GM19397 (cell line): Measurements from ENCODE around the gene PKIB.

Experiments
- ATAC-seq: cut with Tn5 transposase; IDR thresholded peaks from one replicate; pipeline ENCODE4 v1.9.1; 2021; ENCODE audit warnings: mild to moderate bottlenecking, moderate library complexity; ENCODE audit not compliant: unreplicated experiment

PKIB gene

GRCh38 chr6:122702841-122703240 lies 92.6 kb downstream of the PKIB start:
- ATAC-seq = no peak

DNA sequence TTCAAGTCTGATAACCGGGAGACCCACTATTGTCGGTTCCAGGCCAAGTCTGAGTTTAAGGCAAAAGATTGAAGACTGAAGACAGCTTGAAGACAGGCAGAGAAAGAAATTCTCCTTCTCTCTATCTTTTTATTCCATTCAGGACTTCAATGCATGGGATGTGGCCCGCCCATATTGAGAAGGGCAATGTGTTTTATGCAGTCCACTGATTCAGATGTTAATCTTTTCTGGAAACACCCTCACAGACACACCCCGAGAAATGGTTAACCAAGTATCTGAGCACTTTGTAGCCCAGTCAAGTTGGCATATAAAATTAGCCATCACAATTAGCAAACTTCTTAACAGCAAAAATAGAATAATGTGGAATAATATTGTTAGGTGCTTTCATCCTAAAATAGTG lies 93.9 kb downstream of the PKIB start:
- ATAC-seq = no peak

- peak; percentile 58 for ATAC-seq
Measured at GRCh38 chr6:122709922-122710512, 99.8 kb downstream of the PKIB start.

GRCh38 chr6:122710908-122711635 lies 100.9 kb downstream of the PKIB start:
- ATAC-seq = no peak

DNA sequence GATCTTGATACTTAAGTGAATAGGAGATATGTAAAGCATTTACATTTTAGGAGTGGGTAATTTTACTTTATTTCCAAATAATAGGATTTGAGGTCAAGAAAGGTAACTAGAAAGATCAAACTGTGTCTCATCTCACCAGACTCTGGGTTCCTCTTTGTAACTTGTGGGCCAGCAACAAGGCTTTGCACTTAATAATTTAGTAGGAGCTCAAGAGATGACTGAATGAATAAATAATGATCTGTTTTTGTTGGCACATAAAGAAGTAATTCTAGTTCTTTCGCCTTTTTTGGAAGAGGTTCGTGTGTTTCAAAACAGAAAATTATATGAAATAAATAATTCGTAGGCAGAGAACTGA lies 101.9 kb downstream of the PKIB start:
- ATAC-seq = no peak

GRCh38 chr6:122712448-122713137 lies 102.4 kb downstream of the PKIB start:
- no peak for ATAC-seq

DNA sequence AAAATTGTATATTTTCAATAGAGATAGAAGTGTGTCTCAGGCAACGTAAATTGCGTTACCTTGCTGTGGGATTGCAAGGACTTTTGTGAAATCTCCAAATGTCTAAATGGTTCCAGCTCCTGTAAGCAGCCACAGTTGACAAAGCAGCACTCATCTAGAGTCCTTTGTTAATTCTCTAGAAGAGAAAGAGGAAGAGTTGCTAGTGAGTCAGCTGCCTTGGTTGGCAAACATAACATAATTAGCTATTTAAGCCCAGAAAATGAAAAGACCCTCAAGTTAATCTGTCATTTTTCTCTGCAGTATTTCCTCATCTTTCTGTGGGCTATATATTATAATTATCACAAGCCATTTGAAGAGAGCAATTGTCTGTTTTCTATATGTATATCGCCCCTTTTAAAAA lies 102.9 kb downstream of the PKIB start:
- ATAC-seq = no peak

DNA sequence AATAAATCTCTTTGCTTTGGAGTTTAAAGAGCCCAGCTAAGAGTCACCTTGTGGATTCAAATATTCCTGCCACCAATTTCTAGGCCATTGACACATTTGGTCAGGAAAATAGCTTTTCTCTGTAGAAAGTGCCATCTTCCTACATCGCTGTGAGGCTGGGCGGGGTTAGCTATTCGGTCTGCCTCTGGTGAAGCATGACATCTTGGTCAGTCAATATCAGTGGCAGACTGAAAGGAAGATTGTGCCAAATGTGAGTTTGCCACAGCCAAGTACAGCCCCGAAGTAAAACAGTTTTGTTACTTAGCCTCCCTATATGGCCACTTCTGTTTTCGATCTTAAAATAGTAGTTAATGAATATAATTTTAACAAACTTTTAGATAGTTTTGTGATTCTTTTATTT lies 103.9 kb downstream of the PKIB start:
- no peak for ATAC-seq

- no peak for ATAC-seq
Measured at GRCh38 chr6:122715725-122716124, 105.5 kb downstream of the PKIB start.

DNA sequence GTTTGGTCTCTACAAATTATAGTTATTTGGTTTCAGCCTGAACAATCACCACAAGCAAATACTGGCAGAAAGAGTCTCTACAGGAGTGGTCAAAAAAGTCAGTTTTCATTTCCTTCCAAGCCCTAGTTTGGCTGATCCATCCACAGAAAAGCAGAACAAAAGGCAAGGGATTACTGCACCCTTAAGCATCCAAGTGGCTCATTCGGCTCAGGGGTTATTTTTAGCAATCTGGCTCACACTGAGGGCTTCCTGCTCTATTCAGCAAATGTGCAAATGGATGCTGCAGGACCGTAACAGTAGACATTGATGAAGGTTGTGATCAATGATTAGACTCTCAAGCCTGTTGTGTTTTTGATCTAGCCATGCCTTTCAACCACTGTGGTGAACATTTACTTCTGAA lies 107.1 kb downstream of the PKIB start:
- no peak for ATAC-seq

DNA sequence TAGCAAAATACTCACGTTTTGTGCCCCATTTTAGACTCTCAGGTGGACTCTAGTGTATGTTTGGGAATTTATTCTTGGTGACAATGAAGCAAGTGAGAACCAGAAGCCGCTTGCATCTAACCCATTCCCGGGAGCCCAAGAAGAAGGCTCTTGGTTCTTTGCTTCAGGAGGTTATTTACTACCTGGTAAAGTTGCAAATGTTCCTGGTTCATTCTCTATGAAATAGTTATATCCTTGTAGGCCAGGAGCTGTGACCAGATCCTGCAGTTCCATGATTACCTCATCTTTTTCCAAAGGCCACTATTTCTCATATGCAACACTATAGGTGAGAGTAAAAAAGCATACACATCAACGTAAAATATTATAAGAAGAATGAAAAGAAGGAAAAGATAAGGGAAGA lies 108.4 kb downstream of the PKIB start:
- ATAC-seq = no peak

GRCh38 chr6:122719176-122719575 lies 109.0 kb downstream of the PKIB start:
- no peak for ATAC-seq

DNA sequence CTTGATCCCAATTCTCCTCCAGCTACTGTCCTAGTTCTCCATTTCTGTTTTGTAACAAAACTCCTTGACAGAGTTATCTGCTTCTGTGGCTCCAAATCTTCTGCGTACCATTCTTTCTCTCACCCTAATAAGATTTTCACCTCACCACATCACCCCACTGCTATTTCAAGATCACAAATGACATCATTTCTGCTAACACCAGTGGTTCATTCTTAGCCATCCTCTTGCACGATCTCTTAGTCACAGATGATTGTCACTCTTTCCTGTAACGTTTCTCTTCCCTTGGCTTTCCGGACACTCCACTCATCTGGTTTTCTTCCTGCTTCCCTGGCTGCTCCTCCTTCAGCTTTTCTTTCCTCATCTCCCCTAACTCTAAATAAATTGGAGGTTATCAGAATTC lies 112.5 kb downstream of the PKIB start:
- no peak for ATAC-seq

- ATAC-seq = no peak
Measured at GRCh38 chr6:122726649-122727048, 116.4 kb downstream of the PKIB start.

DNA sequence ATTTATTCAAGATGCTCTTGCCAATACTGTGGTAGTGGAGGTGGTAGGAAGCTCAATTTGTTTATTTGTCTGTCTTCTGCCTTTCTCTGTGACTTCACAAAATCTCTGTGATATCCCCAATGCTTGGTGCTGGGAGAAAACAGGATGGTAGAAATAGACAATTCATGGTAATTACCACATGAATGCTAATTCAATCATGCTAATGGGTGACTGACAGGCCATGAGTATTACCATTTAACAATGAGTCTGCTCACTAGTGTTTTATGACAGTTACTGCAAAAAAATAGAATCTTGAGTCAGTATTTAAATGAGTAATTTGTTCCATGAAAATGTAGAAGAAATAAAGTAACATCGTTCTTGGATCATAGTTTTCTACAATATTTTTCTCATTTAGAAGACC lies 117.0 kb downstream of the PKIB start:
- ATAC-seq = no peak

GRCh38 chr6:122730334-122730733 lies 120.1 kb downstream of the PKIB start:
- ATAC-seq = no peak

GRCh38 chr6:122730775-122731386 lies 120.7 kb downstream of the PKIB start:
- ATAC-seq = no peak

DNA sequence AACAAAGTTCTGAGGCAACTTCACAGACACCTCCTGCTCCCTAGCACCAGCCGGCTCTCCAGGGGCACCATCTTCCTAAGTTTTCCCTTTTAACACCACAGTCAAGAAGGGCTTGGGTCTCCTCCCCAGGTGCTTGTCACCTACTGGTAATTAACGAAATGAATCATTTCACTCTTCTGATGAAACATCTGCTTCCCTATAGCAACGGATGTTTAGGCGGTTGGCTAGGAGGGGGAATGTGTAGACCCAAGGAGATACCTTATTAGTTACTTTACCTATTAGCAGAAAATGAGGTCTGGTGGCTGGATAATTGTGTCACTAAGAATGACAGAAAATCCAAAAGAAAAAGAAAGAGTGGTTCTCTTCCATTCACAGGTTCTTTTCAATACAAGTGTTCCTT lies 123.1 kb downstream of the PKIB start:
- no peak for ATAC-seq

- no peak for ATAC-seq
Measured at GRCh38 chr6:122734529-122735395, 124.6 kb downstream of the PKIB start.

GRCh38 chr6:122735582-122735981 lies 125.4 kb downstream of the PKIB start:
- ATAC-seq = no peak

DNA sequence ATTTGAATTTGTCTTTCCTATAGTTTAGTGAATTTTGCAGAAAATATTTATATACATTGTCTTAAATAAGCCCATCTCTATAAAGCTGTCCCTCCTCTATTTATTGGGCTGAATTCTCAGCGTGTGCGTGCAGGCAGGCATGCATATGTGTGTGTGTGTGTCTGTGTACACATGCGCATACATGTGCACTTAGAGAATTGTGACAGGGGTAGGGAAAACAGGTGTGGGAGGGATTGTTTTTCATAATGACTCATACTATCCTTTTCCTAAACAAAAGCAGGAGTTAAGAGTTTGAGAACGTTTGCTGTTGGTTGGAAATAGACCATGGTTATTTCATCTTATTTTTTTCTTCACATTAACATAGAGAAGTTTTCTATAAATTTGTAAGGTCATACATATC lies 126.0 kb downstream of the PKIB start:
- no peak for ATAC-seq
